ENCODE results near the gene GNAI3. TPM values are rescaled to one million over a fixed set of nuclear protein-coding genes. Genes with fewer than 3 reads are reported as not detected.

The GNAI3 gene
- total and polyA plus RNA-seq, 2 of the 13 experiments (the other 11 are each of a cell fraction or from before 2014, with no cell fraction given), result 4.3 to 9.0 TPM

DNA sequence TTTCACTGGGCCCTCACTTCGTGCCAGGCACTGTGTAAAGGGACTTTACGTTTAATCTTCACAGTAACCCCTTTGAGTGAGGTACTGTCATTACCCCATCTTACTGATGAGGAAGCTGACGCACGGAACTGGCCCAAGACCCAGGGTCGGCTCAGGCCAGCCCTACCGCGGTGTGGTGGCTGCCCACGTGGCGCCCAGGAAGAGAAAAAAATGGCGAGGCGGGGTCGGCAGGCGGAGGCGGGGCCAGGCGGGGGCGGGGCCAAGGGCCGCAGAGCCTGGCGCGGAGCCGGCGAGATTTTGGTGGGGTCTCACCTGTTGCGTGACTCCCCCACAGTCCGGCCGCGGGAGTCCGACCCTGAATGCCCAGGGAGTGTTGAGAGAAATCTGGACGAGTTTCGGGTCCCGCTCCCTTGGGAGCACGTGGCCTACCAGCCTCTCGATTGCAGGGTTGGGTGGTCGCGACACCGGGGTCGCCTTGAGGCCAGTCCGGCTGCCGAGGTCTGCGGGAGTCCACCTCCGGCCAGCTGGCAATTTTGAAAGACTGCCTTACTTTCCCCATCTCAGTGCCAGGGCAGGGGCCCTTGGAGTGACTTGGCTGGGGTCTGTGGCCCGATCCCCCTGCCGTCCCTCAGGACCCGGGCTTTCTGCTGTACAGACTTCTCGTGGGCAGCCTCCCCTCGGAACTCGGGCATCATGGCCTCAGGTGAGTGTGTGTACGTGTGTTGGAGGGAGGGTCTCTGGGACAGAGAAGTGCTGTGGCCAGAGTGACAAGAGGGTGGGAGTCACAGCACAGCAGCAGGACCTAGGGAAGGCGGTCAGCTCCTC is 71.4 kb downstream of the GNAI3 start, which contains the start of the genes AMPD2 and GNAT2 (continued):
- TF ChIP-seq TEAD3 (CRISPR knock-in tag; optimal IDR thresholded peaks at IDR 0.05; ENCODE audit: borderline replicate concordance), result peak; percentile 5
- no peak for TF ChIP-seq ETV6 (CRISPR knock-in tag; conservative IDR thresholded peaks at IDR 0.05)
- TF ChIP-seq MBNL3 (CRISPR knock-in tag; conservative IDR thresholded peaks at IDR 0.05), result no peak
- TF ChIP-seq TERF1 (CRISPR knock-in tag; IDR thresholded peaks at IDR 0.05), result no peak
- TF ChIP-seq HNF4G (IDR thresholded peaks at IDR 0.05; ENCODE audit: borderline replicate concordance, low read depth, low read length), result no peak
- no peak for TF ChIP-seq HNF4G (CRISPR knock-in tag; IDR thresholded peaks at IDR 0.05; ENCODE audit: borderline replicate concordance, low read depth)
- no peak for TF ChIP-seq ZBTB42 (CRISPR knock-in tag; IDR thresholded peaks at IDR 0.05)
- no peak for TF ChIP-seq LCORL (IDR thresholded peaks at IDR 0.05)
- 0 out of 2 replicates have a peak, but pooled peaks have one; percentile 53 for TF ChIP-seq LCORL (CRISPR knock-in tag; IDR thresholded peaks at IDR 0.05)
- TF ChIP-seq MAFF (IDR thresholded peaks at IDR 0.05; ENCODE audit: low read depth, low read length), result no peak
- peak; percentile 82; the same call in 1 of the 2 replicates for TF ChIP-seq SALL2 (CRISPR knock-in tag; IDR thresholded peaks at IDR 0.05)
- peak; percentile 56; the same call in 1 of the 2 replicates for TF ChIP-seq ZNF142 (CRISPR knock-in tag; IDR thresholded peaks at IDR 0.05)
- TF ChIP-seq, protein P1, sequence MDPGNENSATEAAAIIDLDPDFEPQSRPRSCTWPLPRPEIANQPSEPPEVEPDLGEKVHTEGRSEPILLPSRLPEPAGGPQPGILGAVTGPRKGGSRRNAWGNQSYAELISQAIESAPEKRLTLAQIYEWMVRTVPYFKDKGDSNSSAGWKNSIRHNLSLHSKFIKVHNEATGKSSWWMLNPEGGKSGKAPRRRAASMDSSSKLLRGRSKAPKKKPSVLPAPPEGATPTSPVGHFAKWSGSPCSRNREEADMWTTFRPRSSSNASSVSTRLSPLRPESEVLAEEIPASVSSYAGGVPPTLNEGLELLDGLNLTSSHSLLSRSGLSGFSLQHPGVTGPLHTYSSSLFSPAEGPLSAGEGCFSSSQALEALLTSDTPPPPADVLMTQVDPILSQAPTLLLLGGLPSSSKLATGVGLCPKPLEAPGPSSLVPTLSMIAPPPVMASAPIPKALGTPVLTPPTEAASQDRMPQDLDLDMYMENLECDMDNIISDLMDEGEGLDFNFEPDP (CRISPR knock-in tag; conservative IDR thresholded peaks at IDR 0.05), result no peak
- no peak for TF ChIP-seq ZNF75D (CRISPR knock-in tag; IDR thresholded peaks at IDR 0.05; ENCODE audit: borderline replicate concordance)
- TF ChIP-seq SOX5 (CRISPR knock-in tag; IDR thresholded peaks at IDR 0.05; ENCODE audit: borderline replicate concordance), result no peak
- no peak for TF ChIP-seq HNRNPH1 (optimal IDR thresholded peaks at IDR 0.05; ENCODE audit: low read depth, low read length)
- TF ChIP-seq ZNF446 (CRISPR knock-in tag; IDR thresholded peaks at IDR 0.05), result 0 out of 2 replicates have a peak, but pooled peaks have one; percentile 17
- no peak for TF ChIP-seq RBM39 (IDR thresholded peaks at IDR 0.05; ENCODE audit: low read depth, low read length, poor library complexity, severe bottlenecking)
- no peak for TF ChIP-seq ZNF83 (CRISPR knock-in tag; IDR thresholded peaks at IDR 0.05; ENCODE audit: borderline replicate concordance)
